H9 (cell line): Measurements from ENCODE around the gene OSTN. TPM values are rescaled to one million over a fixed set of nuclear protein-coding genes. Genes with fewer than 3 reads are reported as not detected.

Experiments
- DNase-seq: peaks from one replicate; pipeline ENCODE4 v3.0.0-alpha.2; 2017
- H2AFZ ChIP-seq: one replicate; pipeline ENCODE4 v1.6.1; 2013; ENCODE audit warnings: mild to moderate bottlenecking, low read length, control low read depth, moderate library complexity
- H2AK5ac ChIP-seq: 2 replicates; pipeline ENCODE4 v1.6.1; 2013; ENCODE audit warnings: low read length, control low read depth, mixed read lengths; ENCODE audit not compliant: insufficient read length
- H2BK120ac ChIP-seq: one replicate; pipeline ENCODE4 v1.6.1; 2013; ENCODE audit warnings: low read depth, mild to moderate bottlenecking, low read length, control low read depth, inconsistent platforms; ENCODE audit not compliant: poor library complexity, severe bottlenecking
- H2BK12ac ChIP-seq: 2 replicates; pipeline ENCODE4 v1.6.1; 2013; ENCODE audit warnings: low read length, control low read depth, mixed read lengths, low read depth; ENCODE audit not compliant: insufficient read length
- H2BK15ac ChIP-seq: 2 replicates; pipeline ENCODE4 v1.6.1; 2013; ENCODE audit warnings: low read depth, low read length, control low read depth
- H2BK20ac ChIP-seq: one replicate; pipeline ENCODE4 v1.6.1; 2013; ENCODE audit warnings: low read depth, mild to moderate bottlenecking, low read length, control low read depth, inconsistent platforms; ENCODE audit not compliant: poor library complexity, severe bottlenecking
- H2BK5ac ChIP-seq: 2 replicates; pipeline ENCODE4 v1.6.1; 2013; ENCODE audit warnings: low read length, control low read depth, mixed read lengths; ENCODE audit not compliant: insufficient read length
- H3K14ac ChIP-seq: 2 replicates; pipeline ENCODE4 v1.6.1; 2013; ENCODE audit warnings: low read length, control low read depth; ENCODE audit not compliant: insufficient read depth
- H3K18ac ChIP-seq: 2 replicates; pipeline ENCODE4 v1.6.1; 2013; ENCODE audit warnings: low read depth, mild to moderate bottlenecking, mixed read lengths, low read length, control low read depth; ENCODE audit not compliant: insufficient read length
- H3K23ac ChIP-seq: 2 replicates; pipeline ENCODE4 v1.6.1; 2013; ENCODE audit warnings: low read length, control low read depth, mixed read lengths, low read depth; ENCODE audit not compliant: insufficient read length
- H3K23me2 ChIP-seq: 2 replicates; pipeline ENCODE4 v1.6.1; 2013; ENCODE audit warnings: low read depth, mild to moderate bottlenecking, mixed read lengths, low read length, control low read depth; ENCODE audit not compliant: insufficient read length, poor library complexity, severe bottlenecking
- H3K27ac ChIP-seq: 2 replicates; pipeline ENCODE4 v1.5.1; 2013; ENCODE audit warnings: low read length, control low read depth, mixed read lengths, low read depth; ENCODE audit not compliant: insufficient read length
- H3K27me3 ChIP-seq: 2 replicates; pipeline ENCODE4 v1.6.1; 2013; ENCODE audit warnings: low read length, control low read depth, inconsistent platforms; ENCODE audit not compliant: insufficient read depth
- H3K4ac ChIP-seq: 2 replicates; pipeline ENCODE4 v1.6.1; 2013; ENCODE audit warnings: low read depth, mild to moderate bottlenecking, control low read depth, inconsistent platforms, low read length, moderate library complexity
- H3K4me1 ChIP-seq: 2 replicates; pipeline ENCODE4 v1.6.1; 2013; ENCODE audit warnings: low read length, control low read depth, inconsistent platforms; ENCODE audit not compliant: insufficient read depth
- H3K4me2 ChIP-seq: 2 replicates; pipeline ENCODE4 v1.6.1; 2013; ENCODE audit warnings: low read length, control low read depth, mixed read lengths; ENCODE audit not compliant: insufficient read length, insufficient read depth
- H3K56ac ChIP-seq: 2 replicates; pipeline ENCODE4 v1.6.1; 2013; ENCODE audit warnings: low read depth, mild to moderate bottlenecking, mixed read lengths, low read length, control low read depth; ENCODE audit not compliant: insufficient read length
- H3K79me1 ChIP-seq: 2 replicates; pipeline ENCODE4 v1.6.1; 2013; ENCODE audit warnings: low read depth, mild to moderate bottlenecking, moderate library complexity, low read length, control low read depth, inconsistent platforms; ENCODE audit not compliant: insufficient read depth, poor library complexity, severe bottlenecking
- H3K79me2 ChIP-seq: 2 replicates; pipeline ENCODE4 v1.6.1; 2013; ENCODE audit warnings: low read length, control low read depth, inconsistent platforms; ENCODE audit not compliant: insufficient read depth
- H3K9ac ChIP-seq: 2 replicates; pipeline ENCODE4 v1.6.1; 2013; ENCODE audit warnings: low read length, control low read depth, mixed read lengths; ENCODE audit not compliant: insufficient read length; ENCODE audit errors: extremely low read depth
- H3K9me3 ChIP-seq: one replicate; pipeline ENCODE4 v1.6.1; 2013; ENCODE audit warnings: low read depth, low read length, inconsistent platforms; ENCODE audit not compliant: control insufficient read depth
- H3T11ph ChIP-seq: one replicate; pipeline ENCODE4 v1.6.1; 2013; ENCODE audit warnings: mild to moderate bottlenecking, low read length, control low read depth, inconsistent platforms
- H4K20me1 ChIP-seq: one replicate; pipeline ENCODE4 v1.6.1; 2013; ENCODE audit not compliant: control insufficient read depth, insufficient read length, insufficient read depth
- H4K5ac ChIP-seq: 2 replicates; pipeline ENCODE4 v1.6.1; 2013; ENCODE audit warnings: low read depth, mild to moderate bottlenecking, mixed read lengths, low read length, control low read depth; ENCODE audit not compliant: insufficient read length
- H4K8ac ChIP-seq: replicated peaks from 2 replicates; pipeline ENCODE4 v1.6.1; 2013; ENCODE audit warnings: low read length, control low read depth, mixed read lengths, low read depth; ENCODE audit not compliant: insufficient read length
- H4K91ac ChIP-seq: 2 replicates; pipeline ENCODE4 v1.6.1; 2013; ENCODE audit warnings: low read depth, mild to moderate bottlenecking, moderate library complexity, mixed read lengths, low read length, control low read depth; ENCODE audit not compliant: insufficient read length
- H3K27ac Mint-ChIP-seq, 3 experiments: 2 replicates in 2 of 3; 3 replicates in 1 of 3; pipeline ENCODE4 v1.8.0; 2020 to 2021; ENCODE audit warnings: mixed read lengths in 3 of 3, mild to moderate bottlenecking in 1 of 3, moderate library complexity in 1 of 3
- H3K27me3 Mint-ChIP-seq: 2 replicates; pipeline ENCODE4 v1.8.0; 2021; ENCODE audit warnings: low read depth, mild to moderate bottlenecking, moderate library complexity, mixed read lengths
- H3K36me3 Mint-ChIP-seq, 3 experiments: 2 replicates in 2 of 3; 3 replicates in 1 of 3; pipeline ENCODE4 v1.8.0; 2020 to 2021; ENCODE audit warnings: low read depth in 3 of 3, mixed read lengths in 3 of 3; ENCODE audit not compliant: insufficient read depth in 1 of 3
- H3K4me1 Mint-ChIP-seq, 2 experiments: 2 replicates each; pipeline ENCODE4 v1.8.0; 2020; ENCODE audit warnings: mixed read lengths in 2 of 2
- H3K4me3 Mint-ChIP-seq, 2 experiments: 2 replicates in 1 of 2; 3 replicates in 1 of 2; pipeline ENCODE4 v1.8.0; 2020 to 2021; ENCODE audit warnings: mild to moderate bottlenecking in 2 of 2, mixed read lengths in 2 of 2, moderate library complexity in 1 of 2
- H3K9me3 Mint-ChIP-seq, 2 experiments: 2 replicates in 1 of 2; 3 replicates in 1 of 2; pipeline ENCODE4 v1.8.0; 2020; ENCODE audit warnings: mild to moderate bottlenecking in 2 of 2, mixed read lengths in 2 of 2, moderate library complexity in 1 of 2
- CTCF ChIP-seq: fragments of 200-600 bp; sonication (generic); conservative IDR thresholded peaks from 3 replicates; pipeline ENCODE4 v1.8.0; 2021; ENCODE audit warnings: antibody characterized with exemption, mild to moderate bottlenecking
- total RNA-seq: library from RNA; stranded (reverse); gene quantifications from 2 replicates; pipeline ENCODE4 v1.2.1, GENCODE V29; 2021

Gene OSTN
- total RNA-seq, 1 experiment from 2014 or later: 0.07 TPM

- no peaks in the 10 kb centered on the region for H4K20me1 ChIP-seq
- H3K9me3 ChIP-seq: no peaks in the 10 kb centered on the region
- no peak overlapping the region for H2AFZ ChIP-seq
- H2BK20ac ChIP-seq: no peak overlapping the region
- no peak overlapping the region for H3K23ac ChIP-seq
- H4K5ac ChIP-seq: no peak overlapping the region
- peaks cover 0 to 7% (median 0%) of the 10 kb centered on the region in 3 experiments; a peak in 1 of 7 replicates for H3K36me3 Mint-ChIP-seq
- no peak overlapping the region for H3K14ac ChIP-seq
- no peak for TF ChIP-seq CTCF
- H3K56ac ChIP-seq: no peak overlapping the region
- H4K91ac ChIP-seq: no peak overlapping the region
- no peaks in the 10 kb centered on the region for H3K23me2 ChIP-seq
- H3K79me1 ChIP-seq: no peaks in the 10 kb centered on the region
- no peak for DNase-seq
- no peak overlapping the region for H2BK12ac ChIP-seq
- no peak overlapping the region for H4K8ac ChIP-seq
- H3K4me1 ChIP-seq: no peaks in the 10 kb centered on the region
- H3K27me3 Mint-ChIP-seq: no peaks in the 10 kb centered on the region
- no peak overlapping the region for H2BK5ac ChIP-seq
- H2BK120ac ChIP-seq: no peak overlapping the region
- H3K4me3 Mint-ChIP-seq: no peak overlapping the region
- H3K79me2 ChIP-seq: no peaks in the 10 kb centered on the region
- no peak overlapping the region for H3T11ph ChIP-seq
- H3K4me2 ChIP-seq: no peak overlapping the region
- H3K4me1 Mint-ChIP-seq: peaks cover 7 to 15% of the 10 kb centered on the region in 2 experiments; a peak in 3 of 4 replicates
- H3K27me3 ChIP-seq: no peaks in the 10 kb centered on the region
- no peak overlapping the region for H2BK15ac ChIP-seq
- no peak overlapping the region for H3K18ac ChIP-seq
- H3K27ac ChIP-seq: no peak overlapping the region
- no peak overlapping the region for H2AK5ac ChIP-seq
- H3K9me3 Mint-ChIP-seq: peaks cover 0 to 3% of the 10 kb centered on the region in 2 experiments; a peak in 2 of 5 replicates
- no peak overlapping the region for H3K9ac ChIP-seq
- H3K4ac ChIP-seq: no peak overlapping the region
- H3K27ac Mint-ChIP-seq: no peak overlapping the region
Observed at GRCh38 chr3:191268737-191269136, 69.7 kb downstream of the OSTN start.
